ENCODE data around the gene LKAAEAR1.

- TF ChIP-seq, protein P1, sequence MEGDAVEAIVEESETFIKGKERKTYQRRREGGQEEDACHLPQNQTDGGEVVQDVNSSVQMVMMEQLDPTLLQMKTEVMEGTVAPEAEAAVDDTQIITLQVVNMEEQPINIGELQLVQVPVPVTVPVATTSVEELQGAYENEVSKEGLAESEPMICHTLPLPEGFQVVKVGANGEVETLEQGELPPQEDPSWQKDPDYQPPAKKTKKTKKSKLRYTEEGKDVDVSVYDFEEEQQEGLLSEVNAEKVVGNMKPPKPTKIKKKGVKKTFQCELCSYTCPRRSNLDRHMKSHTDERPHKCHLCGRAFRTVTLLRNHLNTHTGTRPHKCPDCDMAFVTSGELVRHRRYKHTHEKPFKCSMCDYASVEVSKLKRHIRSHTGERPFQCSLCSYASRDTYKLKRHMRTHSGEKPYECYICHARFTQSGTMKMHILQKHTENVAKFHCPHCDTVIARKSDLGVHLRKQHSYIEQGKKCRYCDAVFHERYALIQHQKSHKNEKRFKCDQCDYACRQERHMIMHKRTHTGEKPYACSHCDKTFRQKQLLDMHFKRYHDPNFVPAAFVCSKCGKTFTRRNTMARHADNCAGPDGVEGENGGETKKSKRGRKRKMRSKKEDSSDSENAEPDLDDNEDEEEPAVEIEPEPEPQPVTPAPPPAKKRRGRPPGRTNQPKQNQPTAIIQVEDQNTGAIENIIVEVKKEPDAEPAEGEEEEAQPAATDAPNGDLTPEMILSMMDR (IDR thresholded peaks at IDR 0.05) = no peak
- no peak for TF ChIP-seq POLR2A (IDR thresholded peaks at IDR 0.05)
- TF ChIP-seq POLR2AphosphoS5 (IDR thresholded peaks at IDR 0.05) = no peak
Observed at GRCh38 chr20:64090165-64090564, 6.0 kb upstream of the LKAAEAR1 start.
